Left ventricle myocardium inferior (tissue), 1 donor: Measurements from ENCODE around the gene SLC28A1. TPM values are rescaled to one million over a fixed set of nuclear protein-coding genes. Genes with fewer than 3 reads are reported as not detected.

Source experiments
- DNase-seq: peaks from one replicate; pipeline ENCODE4 v3.0.0-alpha.2; 2020
- H3K27ac ChIP-seq: fragments of 200-600 bp; replicated peaks from 2 replicates; pipeline ENCODE4 v1.8.0; 2021
- H3K27me3 ChIP-seq: fragments of 200-600 bp; 2 replicates; pipeline ENCODE4 v1.8.0; 2021; ENCODE audit warnings: low read depth
- H3K36me3 ChIP-seq: fragments of 200-600 bp; 2 replicates; pipeline ENCODE4 v1.8.0; 2021
- H3K4me1 ChIP-seq: fragments of 200-600 bp; 2 replicates; pipeline ENCODE4 v1.8.0; 2021
- H3K4me3 ChIP-seq: fragments of 200-600 bp; 2 replicates; pipeline ENCODE4 v1.8.0; 2021; ENCODE audit warnings: mild to moderate bottlenecking, moderate library complexity
- H3K9me3 ChIP-seq: fragments of 200-600 bp; replicated peaks from 2 replicates; pipeline ENCODE4 v1.8.0; 2021
- intact Hi-C: fragments of 100-400 bp; cut with micrococcal nuclease; formaldehyde crosslinking; loops from one replicate; pipeline ENCODE4 v1.11.0; 2022
- total RNA-seq: library from RNA; stranded (reverse); fragmentation: NEBNext Ultra II Directional; extraction: Animal tissue kit (Norgen Biotek cat#: 25700); gene quantifications from one replicate; pipeline ENCODE4 v1.2.1, GENCODE V29; 2021
- TF ChIP-seq, protein P1 (sequence below): fragments of 200-600 bp; IDR thresholded peaks from 2 replicates; pipeline ENCODE4 v1.8.0; 2021; ENCODE audit warnings: antibody characterized with exemption, mild to moderate bottlenecking, borderline replicate concordance
- donor health status: DM: no; HTN: yes; CAD: no; lungs with severe emphysema.

Gene SLC28A1
- total RNA-seq, 1 donor from 2014 or later: 0.91 TPM

DNA sequence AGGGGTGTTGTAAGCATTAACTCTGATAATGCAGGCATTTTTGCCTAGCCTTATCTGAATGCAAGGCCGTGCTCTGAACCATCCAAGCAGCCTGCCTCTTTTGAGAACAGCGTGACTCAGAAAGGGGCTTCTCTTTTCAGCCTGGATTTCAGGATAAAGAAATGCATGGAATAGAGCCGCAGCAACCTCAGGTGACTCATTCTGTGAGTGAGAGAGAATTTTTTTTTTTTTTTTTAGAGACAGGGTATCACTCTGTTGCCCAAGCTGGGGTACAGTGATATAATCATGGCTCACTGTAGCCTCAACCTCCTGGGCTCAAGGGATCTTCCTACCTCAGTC lies 76.6 kb downstream of the SLC28A1 start:
- TF ChIP-seq, protein P1, sequence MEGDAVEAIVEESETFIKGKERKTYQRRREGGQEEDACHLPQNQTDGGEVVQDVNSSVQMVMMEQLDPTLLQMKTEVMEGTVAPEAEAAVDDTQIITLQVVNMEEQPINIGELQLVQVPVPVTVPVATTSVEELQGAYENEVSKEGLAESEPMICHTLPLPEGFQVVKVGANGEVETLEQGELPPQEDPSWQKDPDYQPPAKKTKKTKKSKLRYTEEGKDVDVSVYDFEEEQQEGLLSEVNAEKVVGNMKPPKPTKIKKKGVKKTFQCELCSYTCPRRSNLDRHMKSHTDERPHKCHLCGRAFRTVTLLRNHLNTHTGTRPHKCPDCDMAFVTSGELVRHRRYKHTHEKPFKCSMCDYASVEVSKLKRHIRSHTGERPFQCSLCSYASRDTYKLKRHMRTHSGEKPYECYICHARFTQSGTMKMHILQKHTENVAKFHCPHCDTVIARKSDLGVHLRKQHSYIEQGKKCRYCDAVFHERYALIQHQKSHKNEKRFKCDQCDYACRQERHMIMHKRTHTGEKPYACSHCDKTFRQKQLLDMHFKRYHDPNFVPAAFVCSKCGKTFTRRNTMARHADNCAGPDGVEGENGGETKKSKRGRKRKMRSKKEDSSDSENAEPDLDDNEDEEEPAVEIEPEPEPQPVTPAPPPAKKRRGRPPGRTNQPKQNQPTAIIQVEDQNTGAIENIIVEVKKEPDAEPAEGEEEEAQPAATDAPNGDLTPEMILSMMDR: no peak
- H3K4me3 ChIP-seq: no peak overlapping the region
- no peak for DNase-seq
- H3K27ac ChIP-seq: no peak overlapping the region
- H3K9me3 ChIP-seq: peaks cover 7% of the 10 kb centered on the region
- intact Hi-C loops: no loop called here
- no peaks in the 10 kb centered on the region for H3K36me3 ChIP-seq
- H3K27me3 ChIP-seq: no peaks in the 10 kb centered on the region
- peaks cover 4% of the 10 kb centered on the region for H3K4me1 ChIP-seq

- Histone ChIP-seq H3K4me1 (peaks cover 4% of the 10 kb centered on the region), H3K4me3 (no peak overlapping the region), H3K27me3 (no peaks in the 10 kb centered on the region), H3K36me3 (no peaks in the 10 kb centered on the region), H3K9me3 (peaks cover 7% of the 10 kb centered on the region), H3K27ac (no peak overlapping the region)
- intact Hi-C loops: no loop called here
- TF ChIP-seq, protein P1: no peak
- DNase-seq: no peak
Measured at GRCh38 chr15:84961707-84962106, 77.2 kb downstream of the SLC28A1 start.

GRCh38 chr15:84962955-84963354 lies 78.5 kb downstream of the SLC28A1 start:
- intact Hi-C loops: no loop called here
- H3K4me1 ChIP-seq: peaks cover 4% of the 10 kb centered on the region
- TF ChIP-seq, protein P1: no peak

GRCh38 chr15:84967380-84967779 lies 82.9 kb downstream of the SLC28A1 start:
- Histone ChIP-seq H3K36me3 (no peaks in the 10 kb centered on the region), H3K9me3 (peaks cover 7% of the 10 kb centered on the region), H3K4me1 (peaks cover 4% of the 10 kb centered on the region), H3K4me3 (no peak overlapping the region), H3K27ac (no peak overlapping the region), H3K27me3 (no peaks in the 10 kb centered on the region)
- DNase-seq: no peak
- intact Hi-C loops: no loop called here
- TF ChIP-seq, protein P1: no peak

More at GRCh38 chr15:84962955-84963354, 78.5 kb downstream of the SLC28A1 start:
- Histone ChIP-seq H3K36me3 (no peaks in the 10 kb centered on the region), H3K4me3 (no peak overlapping the region), H3K27ac (no peak overlapping the region), H3K27me3 (no peaks in the 10 kb centered on the region), H3K9me3 (peaks cover 7% of the 10 kb centered on the region)
- DNase-seq: no peak

- Histone ChIP-seq H3K9me3 (peaks cover 7% of the 10 kb centered on the region), H3K4me1 (peaks cover 4% of the 10 kb centered on the region), H3K27ac (no peak overlapping the region), H3K36me3 (no peaks in the 10 kb centered on the region), H3K27me3 (no peaks in the 10 kb centered on the region), H3K4me3 (no peak overlapping the region)
- intact Hi-C loops: no loop called here
- DNase-seq: no peak
- TF ChIP-seq, protein P1: no peak
Measured at GRCh38 chr15:84968301-84968700, 83.8 kb downstream of the SLC28A1 start.

DNA sequence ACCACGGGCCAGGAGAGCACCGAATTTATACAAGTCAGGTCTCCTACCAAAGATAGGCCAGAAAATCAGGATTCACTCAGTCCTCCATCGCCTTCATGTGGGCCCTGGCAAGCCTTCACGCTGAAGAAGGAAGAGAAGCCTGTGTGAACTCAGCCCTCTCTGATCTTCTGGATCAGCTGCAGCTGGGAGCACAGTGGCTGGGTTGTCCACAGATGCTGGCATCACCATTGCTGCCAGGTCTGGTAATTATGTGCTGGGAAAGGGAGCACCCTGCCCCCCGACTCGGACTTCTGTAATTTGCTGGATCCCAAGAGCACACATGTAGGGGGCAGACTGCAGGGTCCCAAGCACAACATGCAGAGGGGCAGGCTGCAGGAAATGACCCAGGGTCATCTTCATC lies 84.8 kb downstream of the SLC28A1 start:
- TF ChIP-seq, protein P1: no peak
- no peaks in the 10 kb centered on the region for H3K36me3 ChIP-seq
- H3K4me3 ChIP-seq: no peak overlapping the region
- intact Hi-C loops: no loop called here
- H3K27ac ChIP-seq: no peak overlapping the region
- H3K9me3 ChIP-seq: peaks cover 7% of the 10 kb centered on the region
- peaks cover 4% of the 10 kb centered on the region for H3K4me1 ChIP-seq
- no peak for DNase-seq
- H3K27me3 ChIP-seq: no peaks in the 10 kb centered on the region
